H1 (cell line): ENCODE measurements around the gene P3H2. TPM values are rescaled to one million over a fixed set of nuclear protein-coding genes. Genes with fewer than 3 reads are reported as not detected.

Experiments used
- ATF3 ChIP-seq: IDR thresholded peaks from 2 replicates; pipeline ENCODE4 v1.6.1; 2011; ENCODE audit warnings: low read depth, mild to moderate bottlenecking, low read length; ENCODE audit not compliant: insufficient read depth
- BACH1 ChIP-seq: IDR thresholded peaks from 2 replicates; pipeline ENCODE4 v1.6.1; 2012; ENCODE audit warnings: low read length, improper control_type of control experiment
- BCL11A ChIP-seq, 2 experiments: IDR thresholded peaks; one replicate each; pipeline ENCODE4 v1.6.1; 2011; ENCODE audit warnings: low read depth in 2 of 2, low read length in 2 of 2, mild to moderate bottlenecking in 2 of 2
- CHD7 ChIP-seq: fragments of 300-600 bp; sonication (generic); IDR thresholded peaks from 2 replicates; pipeline ENCODE4 v1.7.1; 2012; ENCODE audit warnings: low read length, moderate library complexity, mild to moderate bottlenecking, inconsistent platforms; ENCODE audit not compliant: insufficient replicate concordance
- KDM1A ChIP-seq: fragments of 200-600, 300-600 bp; sonication (generic); IDR thresholded peaks from 2 replicates; pipeline ENCODE4 v1.7.1; 2016; ENCODE audit warnings: mild to moderate bottlenecking, low read length, borderline replicate concordance
- SAP30 ChIP-seq: fragments of 300-600 bp; sonication (generic); IDR thresholded peaks from 2 replicates; pipeline ENCODE4 v1.7.1; 2012; ENCODE audit warnings: low read length, moderate library complexity, mild to moderate bottlenecking, inconsistent platforms; ENCODE audit not compliant: insufficient read depth, insufficient replicate concordance
- TAF7 ChIP-seq: optimal IDR thresholded peaks from 2 replicates; pipeline ENCODE3; 2011; ENCODE audit warnings: low read depth, mild to moderate bottlenecking, inconsistent platforms, low read length, moderate library complexity, borderline replicate concordance
- polyA plus RNA-seq, 7 experiments: library from polyadenylated mRNA; depleted of rRNA in 3 of 7; stranded (reverse) in 5 of 7; unstranded in 2 of 7; fragments of >200 nt in 5 of 7; fragments of 200-250 nt in 2 of 7; gene quantifications; 1 replicate in 5 of 7; 2 replicates in 1 of 7; 4 replicates in 1 of 7; pipeline versions ENCODE4 v1.2.1 to v1.2.3, GENCODE V29; 2011 to 2013; ENCODE audit warnings: missing spikeins in 2 of 7, mixed read lengths in 2 of 7
- total RNA-seq: library from RNA; stranded (reverse); fragmentation: NEBNext Ultra II Directional; extraction: Animal tissue kit (Norgen Biotek cat#: 25700); gene quantifications from 2 replicates; pipeline ENCODE4 v1.2.1, GENCODE V29; 2021

Gene P3H2
- total and polyA plus RNA-seq, 2 of the 8 experiments (the other 6 are each of a cell fraction or from before 2014, with no cell fraction given), result 40.5 to 60.4 TPM

- no peak for TF ChIP-seq CHD7
- TF ChIP-seq KDM1A, result no peak
- TF ChIP-seq TAF7, result no peak
- TF ChIP-seq SAP30, result no peak
- TF ChIP-seq BACH1, result no peak
- TF ChIP-seq ATF3, result no peak
- TF ChIP-seq BCL11A (IDR thresholded peaks at IDR 0.05; ENCODE audit: low read depth in 2 of 2, low read length in 2 of 2), result no peak
Observed at GRCh38 chr3:189914799-189915198, 205.9 kb downstream of the P3H2 start (continued).
